SIG-M5 treated with dmso at 0.1 percent for 504 hours (cell line): ENCODE data around the gene MAP1LC3B.

Experiments
- DNase-seq: peaks from one replicate; lab custom pipeline; 2025; ENCODE audit not compliant: unreplicated experiment; lab: John Stamatoyannopoulos, UW

MAP1LC3B gene

DNA sequence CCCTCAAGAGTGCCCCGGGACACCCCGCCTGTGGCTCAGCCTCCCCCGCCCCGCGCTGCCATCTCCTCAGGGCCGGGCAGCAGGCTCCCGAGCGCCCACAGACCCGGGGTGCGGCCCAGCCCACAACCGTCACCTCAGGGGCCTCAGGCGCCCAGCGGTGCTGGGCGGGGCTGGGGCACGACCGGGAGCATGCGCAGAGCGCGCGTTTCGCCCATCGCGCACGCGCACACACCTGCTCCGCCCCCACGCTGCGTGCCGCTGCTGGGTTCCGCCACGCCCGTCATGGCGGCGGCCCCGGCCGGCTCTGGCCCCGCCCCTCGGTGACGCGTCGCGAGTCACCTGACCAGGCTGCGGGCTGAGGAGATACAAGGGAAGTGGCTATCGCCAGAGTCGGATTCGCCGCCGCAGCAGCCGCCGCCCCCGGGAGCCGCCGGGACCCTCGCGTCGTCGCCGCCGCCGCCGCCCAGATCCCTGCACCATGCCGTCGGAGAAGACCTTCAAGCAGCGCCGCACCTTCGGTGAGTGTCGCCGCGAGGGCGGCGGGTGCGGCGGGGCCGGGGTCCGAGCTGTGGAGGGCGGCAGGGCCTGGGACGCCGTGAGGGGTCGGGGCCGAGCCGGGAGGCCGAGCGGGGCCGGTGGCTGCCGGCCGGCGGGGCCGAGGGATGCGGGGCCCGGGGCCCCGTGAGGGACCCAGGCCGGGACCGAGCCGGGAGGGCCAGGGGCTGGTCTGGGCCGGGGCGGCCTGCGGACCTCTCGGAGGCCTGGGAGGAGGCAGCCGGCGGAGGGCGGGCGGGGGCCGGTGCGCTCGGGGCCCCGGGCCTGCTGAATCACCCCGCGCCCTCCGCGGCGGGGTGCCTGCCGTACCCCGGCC is at the start of gene MAP1LC3B:
MAP1LC3B (plus strand) TSS at position 387 of the 871 bp plus-strand sequence; CDS start at position 479, 92 bp downstream.
- DNase-seq, result peak; percentile 89

GRCh38 chr16:87342504-87342903 is 49.6 kb upstream of the MAP1LC3B start:
- no peak for DNase-seq

DNA sequence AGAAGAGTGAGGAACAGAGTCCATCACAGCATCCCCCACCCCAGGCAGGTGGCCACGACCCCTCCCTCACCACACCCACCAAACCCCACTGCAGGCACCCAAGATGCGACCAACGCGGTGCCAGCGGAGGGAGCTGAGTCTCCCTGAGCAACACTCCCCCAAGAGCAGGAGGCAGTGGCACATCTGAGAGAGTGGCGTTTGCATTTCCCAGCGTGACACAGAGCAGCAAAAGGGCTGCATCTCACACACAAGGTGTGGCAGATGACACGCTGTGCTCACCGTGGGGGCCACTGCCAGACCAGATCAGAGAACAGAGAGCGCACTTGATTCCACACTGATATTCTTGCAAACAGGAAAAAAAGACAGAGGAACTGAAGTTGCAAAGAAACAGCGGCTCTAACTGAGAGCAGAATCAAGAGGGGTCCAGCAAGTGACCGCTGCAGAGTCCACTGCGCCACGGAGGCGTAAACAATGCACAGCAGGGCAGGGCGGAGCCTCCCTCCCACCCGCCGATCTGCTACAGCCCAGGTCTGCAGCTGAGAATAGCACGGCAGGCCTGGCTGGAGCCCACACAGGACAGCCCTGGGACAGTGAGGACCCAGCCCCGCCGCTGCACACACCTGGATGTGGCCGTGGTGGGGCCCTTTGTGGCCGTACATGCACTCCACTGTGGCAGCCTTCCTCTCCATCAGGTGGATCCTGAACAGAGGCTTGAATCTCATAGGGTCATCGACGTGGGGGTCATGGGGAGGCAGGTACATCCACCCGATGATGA is 49.0 kb upstream of the MAP1LC3B start:
- DNase-seq, result no peak

DNA sequence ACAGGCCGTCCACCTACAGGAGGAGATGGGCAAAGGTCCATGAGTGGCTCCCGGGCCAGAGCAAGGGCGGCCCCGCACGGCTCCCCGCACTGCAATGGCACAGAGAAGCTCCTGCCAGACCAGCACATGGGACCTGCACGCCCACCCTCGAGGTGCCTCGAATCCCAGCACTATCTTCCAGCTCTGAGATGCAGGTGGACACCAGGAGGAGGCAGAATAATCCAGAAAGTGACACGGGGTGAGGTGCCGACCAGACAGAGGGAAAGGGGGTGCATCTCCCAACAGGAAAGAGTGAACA is 48.4 kb upstream of the MAP1LC3B start:
- DNase-seq, result no peak

- no peak for DNase-seq
Observed at GRCh38 chr16:87344165-87344930, 47.8 kb upstream of the MAP1LC3B start.

DNA sequence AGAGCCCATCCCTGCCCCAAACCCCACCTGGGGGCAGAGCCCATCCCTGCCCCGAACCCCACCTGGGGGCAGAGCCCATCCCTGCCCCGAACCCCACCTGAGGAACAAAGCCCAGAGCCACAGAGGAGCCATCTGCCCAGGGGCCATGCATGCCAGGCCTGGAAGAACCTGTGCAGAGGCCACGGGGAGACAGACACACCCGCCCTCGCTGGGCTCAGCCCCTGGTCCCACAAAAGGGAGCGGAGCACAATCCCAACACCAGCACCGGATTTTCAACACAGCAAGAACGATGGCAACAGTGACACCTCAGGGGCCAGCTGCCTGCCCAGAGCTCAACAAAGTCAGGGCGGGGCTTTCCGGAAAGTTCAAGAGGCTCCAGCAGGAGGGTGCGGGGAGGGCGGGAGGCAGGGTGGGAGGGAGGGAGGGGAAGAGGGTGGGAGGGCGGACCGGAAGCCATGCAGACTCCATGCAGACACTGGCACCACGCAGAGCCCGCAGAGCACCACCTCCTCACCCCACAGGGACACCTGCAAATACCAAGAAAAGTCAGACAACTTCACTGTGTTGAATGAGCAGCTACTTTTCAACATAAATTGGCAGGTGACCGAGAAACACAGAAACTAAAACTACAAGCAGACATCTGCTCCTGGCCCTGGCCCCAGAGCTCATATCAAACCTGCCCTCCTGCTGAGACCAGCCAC is 47.1 kb upstream of the MAP1LC3B start:
- no peak for DNase-seq

- no peak for DNase-seq
Observed at GRCh38 chr16:87345726-87346424, 46.3 kb upstream of the MAP1LC3B start.

DNA sequence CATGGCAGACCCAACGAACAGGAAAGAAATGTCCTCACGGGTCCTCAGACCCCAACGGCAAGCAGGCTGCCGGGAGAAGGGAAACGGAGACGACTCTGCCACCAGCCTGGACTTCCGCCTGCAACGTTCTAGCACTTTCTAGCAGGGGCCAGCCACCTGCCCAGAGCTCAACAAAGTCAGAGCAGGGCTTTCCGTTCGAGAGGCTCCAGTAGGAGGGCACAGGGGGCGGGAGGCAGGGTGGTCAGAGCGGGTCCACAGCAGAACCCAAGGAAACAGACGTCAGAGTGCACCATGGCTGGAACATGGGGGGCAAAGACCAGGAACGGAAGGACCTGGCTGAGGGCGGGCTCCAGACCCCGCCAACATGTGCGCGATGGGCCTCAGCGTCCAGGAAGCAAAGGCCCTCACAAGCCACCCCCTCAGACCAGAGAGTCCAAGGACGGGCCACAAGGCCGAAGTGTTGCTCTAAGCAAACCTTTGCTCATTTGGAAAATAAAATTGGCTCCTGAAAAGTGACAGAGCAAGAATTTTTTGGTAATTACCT is 45.5 kb upstream of the MAP1LC3B start:
- DNase-seq, result no peak

DNA sequence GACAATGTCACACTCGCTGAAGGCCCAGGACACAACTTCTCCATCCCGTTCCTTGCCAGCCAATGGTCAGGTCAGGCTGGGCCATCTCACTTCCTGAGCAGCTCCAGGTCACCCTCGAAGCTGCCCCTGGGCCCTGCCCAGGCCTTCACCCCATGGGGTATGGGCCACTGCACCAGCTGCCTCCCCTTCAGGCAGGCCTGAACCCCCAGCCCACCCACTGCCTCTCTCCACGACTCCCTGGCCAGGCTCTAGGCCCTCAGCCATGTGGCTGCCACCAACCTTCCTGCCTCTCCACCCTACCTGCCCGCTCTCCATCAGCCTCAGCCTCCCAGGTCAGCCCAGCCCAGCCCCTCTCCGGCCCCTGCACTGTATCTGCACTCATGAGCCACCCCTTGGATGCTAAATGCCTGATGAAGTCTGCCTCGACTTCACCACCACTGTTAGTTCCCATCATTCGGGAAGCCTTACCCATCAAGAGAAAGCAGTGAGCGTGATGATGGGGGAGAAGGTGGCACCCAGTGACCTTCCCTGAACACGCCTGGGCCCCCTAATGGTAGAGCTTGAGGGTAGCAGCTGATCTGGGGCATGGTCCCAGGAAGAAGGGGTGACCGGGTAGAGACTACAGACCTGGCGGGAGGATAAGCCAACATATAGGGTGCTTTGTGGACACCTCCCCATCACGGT is 44.1 kb upstream of the MAP1LC3B start:
- no peak for DNase-seq

DNA sequence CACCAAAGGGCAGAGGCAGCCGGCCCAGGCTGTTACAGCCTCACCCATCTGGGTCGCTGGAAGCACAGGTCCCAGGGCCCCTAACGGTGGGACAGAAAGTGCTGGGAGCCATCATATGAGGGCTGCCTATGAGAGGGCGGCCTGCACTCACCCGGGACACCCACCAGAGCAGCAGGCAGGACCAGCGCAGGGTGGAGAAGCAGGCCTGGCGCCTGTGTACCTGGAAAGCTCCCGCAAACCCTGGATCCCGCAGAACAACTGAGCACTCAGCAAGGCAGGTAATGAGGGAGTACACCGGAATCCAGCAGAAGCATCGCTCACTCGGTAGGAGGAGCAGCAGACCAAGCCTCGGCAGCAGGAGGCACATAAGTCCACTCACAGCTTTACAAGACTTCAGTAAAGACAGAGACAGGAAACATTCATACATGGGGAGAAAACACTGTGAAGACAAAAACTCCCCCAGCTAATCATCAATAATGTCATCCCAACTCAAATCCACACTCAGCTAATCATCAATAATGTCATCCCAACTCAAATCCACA is 43.4 kb upstream of the MAP1LC3B start:
- DNase-seq, result no peak

GRCh38 chr16:87350031-87350430 is 42.1 kb upstream of the MAP1LC3B start:
- DNase-seq, result no peak

GRCh38 chr16:87350681-87351319 is 41.3 kb upstream of the MAP1LC3B start:
- DNase-seq, result no peak

DNA sequence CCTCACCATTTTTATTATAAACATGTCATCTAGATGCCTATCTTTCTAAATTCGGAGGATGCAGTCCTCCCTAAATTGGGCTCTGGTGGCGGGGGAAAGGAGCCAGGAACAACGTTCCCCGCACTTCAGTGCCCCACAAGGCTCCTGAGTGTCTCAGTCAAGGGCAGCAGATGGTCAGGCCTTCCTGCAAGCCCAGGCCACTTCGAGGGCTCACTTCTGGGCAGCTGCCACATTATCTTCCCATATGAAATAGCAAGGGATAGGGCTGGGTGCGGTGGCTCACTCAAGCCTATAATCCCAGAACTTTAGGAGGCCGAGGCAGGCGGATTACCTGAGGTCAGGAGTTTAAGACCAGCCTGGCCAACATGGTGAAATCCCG is 40.8 kb upstream of the MAP1LC3B start:
- DNase-seq, result no peak

DNA sequence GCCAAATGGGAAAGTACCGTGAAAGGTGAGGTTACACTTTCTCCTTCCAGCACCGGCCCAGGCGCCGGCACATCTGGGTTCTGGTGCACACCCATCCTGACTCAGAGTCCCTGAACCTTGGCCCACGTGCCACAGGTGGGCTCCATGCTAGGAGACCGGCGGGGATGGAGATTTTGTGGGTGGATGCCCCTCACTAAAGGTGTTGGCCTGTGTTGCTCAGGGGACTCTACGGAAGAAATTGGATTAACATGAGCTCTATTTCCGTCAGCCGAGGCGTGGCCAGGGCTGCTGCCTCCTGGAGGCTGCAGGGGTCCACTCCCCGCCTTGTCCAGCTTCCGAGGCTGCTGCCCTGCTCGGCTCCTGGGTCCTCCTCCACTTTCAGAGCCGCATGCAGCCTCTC is 39.3 kb upstream of the MAP1LC3B start:
- no peak for DNase-seq

DNA sequence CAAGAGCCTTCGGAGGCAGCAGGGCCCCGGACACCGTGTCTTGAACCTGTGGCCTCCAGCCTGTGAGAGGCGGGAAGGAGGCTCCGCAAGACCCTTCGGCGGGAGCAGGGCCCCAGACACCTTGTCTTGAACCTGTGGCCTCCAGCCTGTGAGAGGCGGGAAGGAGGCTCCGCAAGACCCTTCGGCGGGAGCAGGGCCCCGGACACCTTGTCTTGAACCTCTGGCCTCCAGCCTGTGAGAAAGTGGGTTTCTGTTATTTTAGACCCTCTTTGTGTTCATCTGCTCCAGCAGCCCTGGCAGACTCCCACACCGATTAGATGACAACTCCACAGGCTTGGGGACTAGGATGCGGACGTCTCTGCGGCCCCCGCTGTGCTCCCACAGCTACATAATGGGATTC is 38.5 kb upstream of the MAP1LC3B start:
- no peak for DNase-seq

GRCh38 chr16:87356491-87356853 is 35.7 kb upstream of the MAP1LC3B start:
- no peak for DNase-seq

DNA sequence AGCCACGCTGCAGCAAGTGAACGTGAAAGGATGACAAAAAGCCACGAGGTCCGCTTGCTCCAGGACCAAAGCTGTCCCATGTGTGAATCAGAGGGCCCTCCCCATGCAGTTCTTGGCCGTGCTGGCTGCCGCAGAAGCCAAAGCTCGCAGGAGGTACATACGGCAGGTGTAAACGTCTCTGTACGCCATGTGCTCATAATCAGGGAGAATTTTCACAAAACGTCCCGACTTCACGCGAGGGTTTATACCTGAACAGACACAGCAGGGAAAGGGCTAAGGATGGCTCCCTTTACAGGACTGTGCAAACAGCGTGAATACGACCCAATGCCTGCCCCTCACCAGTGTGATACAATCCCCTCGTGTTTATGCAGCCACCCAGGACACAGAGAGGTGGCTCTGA is 33.9 kb upstream of the MAP1LC3B start:
- DNase-seq, result no peak

GRCh38 chr16:87358696-87359095 is 33.4 kb upstream of the MAP1LC3B start:
- DNase-seq, result no peak

- DNase-seq, result no peak
Observed at GRCh38 chr16:87359121-87359520, 33.0 kb upstream of the MAP1LC3B start.
